Left renal cortex interstitium (tissue), 4 donors: ENCODE measurements around the gene PHF13. TPM values are rescaled to one million over a fixed set of nuclear protein-coding genes. Genes with fewer than 3 reads are reported as not detected.
"Not testable (repeated sequence)": the region's sequence is repeated elsewhere in the genome, so short reads cannot be mapped to it uniquely, and the experiment has no call there.

Source experiments
- DNase-seq, 4 donors: peaks; one replicate each; pipeline ENCODE4 v3.0.0-alpha.2; 2013; ENCODE audit warnings: low read depth in 4 of 4, low spot score in 2 of 4, missing footprints in 1 of 4
- polyA plus RNA-seq, 4 donors: library from polyadenylated mRNA; unstranded; fragments of 120-200 nt; gene quantifications; one replicate each; pipeline ENCODE4 v1.2.1, GENCODE V29; 2013; ENCODE audit not compliant: insufficient read length in 4 of 4

The PHF13 gene
- polyA plus RNA-seq, 4 donors = 21.6 to 28.3 (median 26.1) TPM

- DNase-seq = no peak
These were observed 27.7 kb upstream of the PHF13 start for GRCh38 chr1:6585841-6586240.

GRCh38 chr1:6586404-6586816, 27.1 kb upstream of the PHF13 start:
- DNase-seq = no peak

GRCh38 chr1:6587261-6588005, 26.1 kb upstream of the PHF13 start:
- no peak for DNase-seq

GRCh38 chr1:6588128-6588892, 25.2 kb upstream of the PHF13 start:
- no peak for DNase-seq

- no peak for DNase-seq
These were observed 24.5 kb upstream of the PHF13 start for GRCh38 chr1:6588893-6589520.

GRCh38 chr1:6590046-6590445, 23.5 kb upstream of the PHF13 start:
- no peak for DNase-seq

GRCh38 chr1:6591222-6591621, 22.3 kb upstream of the PHF13 start:
- DNase-seq = no peak

GRCh38 chr1:6591644-6592043, 21.9 kb upstream of the PHF13 start:
- no peak for DNase-seq

- no peak for DNase-seq
These were observed 21.1 kb upstream of the PHF13 start for GRCh38 chr1:6592441-6592840.

GRCh38 chr1:6592865-6593593, 20.5 kb upstream of the PHF13 start:
- no peak for DNase-seq

- no peak for DNase-seq
These were observed 19.7 kb upstream of the PHF13 start for GRCh38 chr1:6593810-6594209.

- DNase-seq = no peak
These were observed 18.4 kb upstream of the PHF13 start for GRCh38 chr1:6594977-6595740.

- no peak for DNase-seq
These were observed 17.2 kb upstream of the PHF13 start for GRCh38 chr1:6596351-6596750.

GRCh38 chr1:6596886-6597776, 16.4 kb upstream of the PHF13 start:
- no peak for DNase-seq

- DNase-seq = no peak
These were observed 15.8 kb upstream of the PHF13 start for GRCh38 chr1:6597777-6598131.

GRCh38 chr1:6599141-6599975, 14.2 kb upstream of the PHF13 start:
- DNase-seq = no peak

- DNase-seq = not testable (repeated sequence)
These were observed 13.5 kb upstream of the PHF13 start for GRCh38 chr1:6599991-6600390.

- no peak for DNase-seq
These were observed 13.0 kb upstream of the PHF13 start for GRCh38 chr1:6600410-6601048.
